ENCODE results near the gene LLPH.
"Not testable (repeated sequence)": the region's sequence is repeated elsewhere in the genome, so short reads cannot be mapped to it uniquely, and the experiment has no call there.

Gene LLPH

GRCh38 chr12:66130267-66131066 is at the start of gene LLPH:
LLPH (minus strand) TSS chr12:66130750; CDS start chr12:66129106, 1,644 bp downstream.
- Histone ChIP-seq H4K20me1 (ENCODE audit: insufficient read depth, low read length, poor library complexity, severe bottlenecking) (peaks cover 34% of the 10 kb centered on the region), H2AFZ (ENCODE audit: low read length) (peak within 1 kb of the TSS; percentile 91), H3K9me3 (ENCODE audit: insufficient read depth, low read depth, low read length) (no peaks in the 10 kb centered on the region), H3F3A (ENCODE audit: low read depth) (no peaks in the 10 kb centered on the region), H3K4me1 (ENCODE audit: insufficient read depth, low read length, poor library complexity, severe bottlenecking) (peaks cover 49% of the 10 kb centered on the region), H3K4me3 (ENCODE audit: low read length, poor library complexity, severe bottlenecking) (peak within 1 kb of the TSS; percentile 91), H3K4me2 (ENCODE audit: low read depth, low read length, poor library complexity, severe bottlenecking) (peak within 1 kb of the TSS; percentile 98), H3K9me2 (replicated peaks; ENCODE audit: low read depth, low read length) (no peaks in the 10 kb centered on the region), H3K27me3 (ENCODE audit: insufficient read depth, low read length, poor library complexity, severe bottlenecking) (no peaks in the 10 kb centered on the region), H3K36me3 (ENCODE audit: insufficient read depth, low read length) (peaks cover 18% of the 10 kb centered on the region; the same call in 1 of the 2 replicates), H3K79me2 (ENCODE audit: insufficient read depth, low read length) (peaks cover 64% of the 10 kb centered on the region), H3K9ac (ENCODE audit: low read depth, low read length, poor library complexity, severe bottlenecking) (peak within 1 kb of the TSS; percentile 90)
- TF ChIP-seq EZH2phosphoT487 (IDR thresholded peaks at IDR 0.05; ENCODE audit: borderline replicate concordance) (no peak), CTCF (conservative IDR thresholded peaks at IDR 0.05; ENCODE audit: low read length) (no peak)

GRCh38 chr12:66176105-66176900 is 45.8 kb upstream of the LLPH start:
- no peak for TF ChIP-seq EZH2phosphoT487 (IDR thresholded peaks at IDR 0.05; ENCODE audit: borderline replicate concordance)
- TF ChIP-seq CTCF (conservative IDR thresholded peaks at IDR 0.05; ENCODE audit: low read length), result no peak
- Histone ChIP-seq H2AFZ (ENCODE audit: low read length) (no peak overlapping the region), H3K4me1 (ENCODE audit: insufficient read depth, low read length, poor library complexity, severe bottlenecking) (no peaks in the 10 kb centered on the region), H3K4me2 (ENCODE audit: low read depth, low read length, poor library complexity, severe bottlenecking) (no peak overlapping the region), H3K9me3 (ENCODE audit: insufficient read depth, low read depth, low read length) (no peaks in the 10 kb centered on the region), H3K9ac (ENCODE audit: low read depth, low read length, poor library complexity, severe bottlenecking) (no peak overlapping the region), H3K27me3 (ENCODE audit: insufficient read depth, low read length, poor library complexity, severe bottlenecking) (peaks cover 26% of the 10 kb centered on the region), H3K79me2 (ENCODE audit: insufficient read depth, low read length) (no peaks in the 10 kb centered on the region), H3K36me3 (ENCODE audit: insufficient read depth, low read length) (no peaks in the 10 kb centered on the region), H4K20me1 (ENCODE audit: insufficient read depth, low read length, poor library complexity, severe bottlenecking) (no peaks in the 10 kb centered on the region), H3F3A (ENCODE audit: low read depth) (no peaks in the 10 kb centered on the region), H3K9me2 (replicated peaks; ENCODE audit: low read depth, low read length) (no peaks in the 10 kb centered on the region), H3K4me3 (ENCODE audit: low read length, poor library complexity, severe bottlenecking) (no peak overlapping the region)

GRCh38 chr12:66174391-66175325 is 44.1 kb upstream of the LLPH start:
- not testable (repeated sequence) for H3K4me2 ChIP-seq (ENCODE audit: low read depth, low read length, poor library complexity, severe bottlenecking); H3F3A ChIP-seq (ENCODE audit: low read depth); H3K4me1 ChIP-seq (ENCODE audit: insufficient read depth, low read length, poor library complexity, severe bottlenecking); H2AFZ ChIP-seq (ENCODE audit: low read length); H4K20me1 ChIP-seq (ENCODE audit: insufficient read depth, low read length, poor library complexity, severe bottlenecking); H3K79me2 ChIP-seq (ENCODE audit: insufficient read depth, low read length); H3K36me3 ChIP-seq (ENCODE audit: insufficient read depth, low read length); H3K9ac ChIP-seq (ENCODE audit: low read depth, low read length, poor library complexity, severe bottlenecking); H3K4me3 ChIP-seq (ENCODE audit: low read length, poor library complexity, severe bottlenecking); H3K9me2 ChIP-seq (replicated peaks; ENCODE audit: low read depth, low read length); H3K9me3 ChIP-seq (ENCODE audit: insufficient read depth, low read depth, low read length)
- peaks cover 26% of the 10 kb centered on the region for H3K27me3 ChIP-seq (ENCODE audit: insufficient read depth, low read length, poor library complexity, severe bottlenecking)

All from Loucy (cell line).